Naive B cell (primary cell): Measurements from ENCODE around the gene AMOTL2. TPM values are rescaled to one million over a fixed set of nuclear protein-coding genes. Genes with fewer than 3 reads are reported as not detected.

Experiments used
- ATAC-seq, 2 donors: fragments of 150-1000 bp; cut with Tn5 transposase; 2 replicates each; pipeline ENCODE4 v1.10.0; 2021; ENCODE audit warnings: low read depth in 2 of 2, mild to moderate bottlenecking in 2 of 2, moderate library complexity in 2 of 2
- DNase-seq: peaks from one replicate; pipeline ENCODE4 v3.0.0; 2022
- H3K27ac Mint-ChIP-seq, 6 donors: one replicate each; pipeline ENCODE4 v1.8.0; 2020 to 2022; ENCODE audit warnings: mild to moderate bottlenecking in 6 of 6, mixed read lengths in 6 of 6, moderate library complexity in 5 of 6, inconsistent platforms in 2 of 6
- H3K27me3 Mint-ChIP-seq, 3 donors: one replicate each; pipeline ENCODE4 v1.8.0; 2021 to 2022; ENCODE audit warnings: mixed read lengths in 3 of 3, mild to moderate bottlenecking in 1 of 3
- H3K36me3 Mint-ChIP-seq, 2 donors: one replicate each; pipeline ENCODE4 v1.8.0; 2020 to 2022; ENCODE audit warnings: mixed read lengths in 2 of 2, inconsistent platforms in 1 of 2, mild to moderate bottlenecking in 1 of 2
- H3K4me1 Mint-ChIP-seq, 3 donors: one replicate each; pipeline ENCODE4 v1.8.0; 2020 to 2022; ENCODE audit warnings: mixed read lengths in 3 of 3, inconsistent platforms in 1 of 3, mild to moderate bottlenecking in 1 of 3, moderate library complexity in 1 of 3
- H3K4me3 Mint-ChIP-seq, 8 donors: one replicate each; pipeline ENCODE4 v1.8.0; 2020 to 2022; ENCODE audit warnings: mild to moderate bottlenecking in 8 of 8, mixed read lengths in 8 of 8, moderate library complexity in 8 of 8, inconsistent platforms in 2 of 8
- H3K9me3 Mint-ChIP-seq, 7 donors: one replicate each; pipeline ENCODE4 v1.8.0; 2020 to 2022; ENCODE audit warnings: mixed read lengths in 7 of 7, mild to moderate bottlenecking in 5 of 7, inconsistent platforms in 2 of 7, moderate library complexity in 1 of 7
- polyA plus RNA-seq, 6 donors: library from polyadenylated mRNA; unstranded; fragments of 300-500 nt; fragmentation: Illumina TruSeq; gene quantifications; one replicate each; pipeline ENCODE4 v1.2.3, GENCODE V29; 2021; ENCODE audit warnings: low read depth in 6 of 6

The AMOTL2 gene
- polyA plus RNA-seq, 6 donors from 2014 or later: not detected

DNA sequence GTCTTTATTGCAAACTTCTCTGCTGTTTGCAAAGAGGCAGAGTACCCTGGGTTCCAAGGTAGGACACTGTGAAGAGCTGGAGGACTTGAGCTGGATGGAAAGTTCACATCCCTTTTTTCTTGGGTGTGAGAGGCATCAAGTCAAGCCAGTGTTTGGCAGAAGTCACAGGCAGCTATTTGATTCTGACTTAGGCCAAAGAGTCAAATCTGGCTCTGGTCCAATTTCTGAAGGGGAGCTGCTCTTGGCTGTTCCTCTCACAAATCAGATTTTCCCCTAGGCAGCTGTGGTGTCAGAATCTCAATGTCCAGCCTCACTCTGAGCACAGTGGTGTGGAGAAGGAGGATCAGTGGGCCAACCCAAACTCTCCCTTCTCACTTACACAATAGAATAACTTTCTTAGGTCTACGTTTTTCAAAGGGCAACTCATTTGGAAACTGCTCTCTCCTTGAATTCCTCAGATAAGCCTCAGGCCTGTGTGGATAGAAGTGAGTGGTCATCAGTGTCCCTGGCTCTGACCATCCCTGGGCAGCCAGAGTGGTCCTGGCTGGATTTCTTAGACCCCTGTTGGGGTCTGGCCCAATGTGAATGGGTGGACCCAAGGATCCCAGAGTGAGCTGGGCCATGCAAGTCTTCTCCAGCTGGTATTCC, 18.2 kb upstream of the AMOTL2 start:
- Mint-ChIP-seq H3K27me3 (peaks cover 40 to 71% (median 46%) of the 10 kb centered on the region in 3 donors), H3K4me3 (no peak overlapping the region), H3K27ac (no peak overlapping the region), H3K9me3 (peaks cover 0 to 8% (median 0%) of the 10 kb centered on the region in 7 donors), H3K36me3 (no peaks in the 10 kb centered on the region), H3K4me1 (no peaks in the 10 kb centered on the region)
- ATAC-seq (no peak), DNase-seq (no peak)

- H3K27ac Mint-ChIP-seq: no peak overlapping the region
- H3K36me3 Mint-ChIP-seq: no peaks in the 10 kb centered on the region
- no peak overlapping the region for H3K4me3 Mint-ChIP-seq
- DNase-seq (no peak), ATAC-seq (no peak)
- no peaks in the 10 kb centered on the region for H3K4me1 Mint-ChIP-seq
- H3K27me3 Mint-ChIP-seq: peaks cover 35 to 52% (median 38%) of the 10 kb centered on the region in 3 donors
- H3K9me3 Mint-ChIP-seq: peaks cover 0 to 8% (median 0%) of the 10 kb centered on the region in 7 donors
Measured at GRCh38 chr3:134389865-134390264, 15.6 kb upstream of the AMOTL2 start.

- Mint-ChIP-seq H3K27ac (no peak overlapping the region), H3K27me3 (peaks cover 31 to 47% (median 34%) of the 10 kb centered on the region in 3 donors), H3K36me3 (no peaks in the 10 kb centered on the region), H3K4me1 (no peaks in the 10 kb centered on the region), H3K9me3 (peaks cover 0 to 8% (median 0%) of the 10 kb centered on the region in 7 donors), H3K4me3 (no peak overlapping the region)
- ATAC-seq (no peak), DNase-seq (no peak)
Measured at GRCh38 chr3:134388788-134389485, 14.7 kb upstream of the AMOTL2 start.

- no peak for ATAC-seq
- no peak overlapping the region for H3K27ac Mint-ChIP-seq
- no peak for DNase-seq
- peaks cover 27 to 41% (median 28%) of the 10 kb centered on the region in 3 donors for H3K27me3 Mint-ChIP-seq
- H3K4me3 Mint-ChIP-seq: no peak overlapping the region
- no peaks in the 10 kb centered on the region for H3K36me3 Mint-ChIP-seq
- no peaks in the 10 kb centered on the region for H3K4me1 Mint-ChIP-seq
- peaks cover 0 to 9% (median 0%) of the 10 kb centered on the region in 7 donors for H3K9me3 Mint-ChIP-seq
Measured at GRCh38 chr3:134388292-134388691, 14.0 kb upstream of the AMOTL2 start.

- Mint-ChIP-seq H3K4me1 (no peaks in the 10 kb centered on the region), H3K27ac (no peak overlapping the region), H3K36me3 (no peaks in the 10 kb centered on the region), H3K9me3 (peaks cover 0 to 9% (median 0%) of the 10 kb centered on the region in 7 donors), H3K27me3 (peaks cover 20 to 35% (median 25%) of the 10 kb centered on the region in 3 donors), H3K4me3 (no peak overlapping the region)
- ATAC-seq: no peak
- no peak for DNase-seq
Measured at GRCh38 chr3:134387293-134387692, 13.0 kb upstream of the AMOTL2 start.

DNA sequence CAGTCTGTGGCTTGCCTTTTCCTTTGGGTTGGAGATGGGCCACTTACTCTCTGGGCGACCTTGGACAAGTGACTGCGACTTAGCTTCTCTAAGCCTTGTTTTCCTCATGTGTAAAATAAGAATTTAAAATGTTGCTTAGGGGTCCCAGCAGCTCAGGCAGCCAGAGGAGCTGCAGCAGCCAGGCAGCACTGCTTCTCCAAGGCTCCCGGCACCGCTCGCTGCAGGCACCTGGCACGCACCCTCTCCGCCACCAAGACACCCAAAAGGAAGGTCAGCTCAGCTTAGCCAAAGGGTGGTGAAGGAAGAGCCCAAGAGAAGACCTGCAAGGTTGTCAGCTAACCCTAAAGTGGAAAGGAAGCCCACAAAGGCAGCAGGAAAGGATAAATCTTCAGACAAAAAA, 10.7 kb upstream of the AMOTL2 start:
- ATAC-seq (no peak), DNase-seq (no peak)
- Mint-ChIP-seq H3K27ac (peak overlapping the region in 1 of 6 donors; percentile 40), H3K4me3 (no peak overlapping the region), H3K27me3 (peaks cover 9 to 29% (median 23%) of the 10 kb centered on the region in 3 donors), H3K9me3 (peaks cover 3 to 16% (median 9%) of the 10 kb centered on the region in 7 donors), H3K36me3 (no peaks in the 10 kb centered on the region), H3K4me1 (peaks cover 10 to 13% (median 13%) of the 10 kb centered on the region in 3 donors)

GRCh38 chr3:134381831-134382442, 7.7 kb upstream of the AMOTL2 start:
- DNase-seq (no peak), ATAC-seq (no peak)
- peaks cover 10 to 15% (median 13%) of the 10 kb centered on the region in 3 donors for H3K4me1 Mint-ChIP-seq
- peaks cover 5 to 15% (median 9%) of the 10 kb centered on the region in 7 donors for H3K9me3 Mint-ChIP-seq
- H3K27ac Mint-ChIP-seq: no peak overlapping the region
- no peaks in the 10 kb centered on the region for H3K36me3 Mint-ChIP-seq
- H3K4me3 Mint-ChIP-seq: no peak overlapping the region
- H3K27me3 Mint-ChIP-seq: peaks cover 4 to 28% (median 22%) of the 10 kb centered on the region in 3 donors

DNA sequence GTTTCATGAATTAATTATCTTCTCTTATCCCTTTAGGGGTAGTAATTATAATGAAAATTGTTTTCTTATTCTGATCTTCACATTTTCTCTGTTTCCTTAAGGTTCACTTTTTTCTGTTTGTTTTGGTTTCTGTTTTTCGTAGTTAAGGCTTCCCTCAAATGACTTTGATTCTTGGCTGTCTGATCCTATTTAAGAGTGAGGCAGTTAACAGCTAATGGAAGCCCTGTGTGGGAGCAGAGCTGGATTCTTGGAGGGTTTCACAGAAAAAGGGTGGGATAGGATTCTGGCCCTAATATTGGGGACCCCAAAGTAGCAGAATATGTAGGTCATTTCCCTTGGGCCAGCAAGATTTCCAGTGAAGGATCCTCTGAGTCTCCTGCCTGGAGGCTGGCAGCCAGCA, 6.8 kb upstream of the AMOTL2 start:
- H3K4me1 Mint-ChIP-seq: peaks cover 10 to 15% (median 13%) of the 10 kb centered on the region in 3 donors
- no peak for ATAC-seq
- H3K27me3 Mint-ChIP-seq: peaks cover 0 to 31% (median 30%) of the 10 kb centered on the region in 3 donors
- no peak for DNase-seq
- no peaks in the 10 kb centered on the region for H3K36me3 Mint-ChIP-seq
- H3K4me3 Mint-ChIP-seq: no peak overlapping the region
- H3K27ac Mint-ChIP-seq: peak overlapping the region in 1 of 6 donors; percentile 56
- H3K9me3 Mint-ChIP-seq: peaks cover 5 to 15% (median 9%) of the 10 kb centered on the region in 7 donors

DNA sequence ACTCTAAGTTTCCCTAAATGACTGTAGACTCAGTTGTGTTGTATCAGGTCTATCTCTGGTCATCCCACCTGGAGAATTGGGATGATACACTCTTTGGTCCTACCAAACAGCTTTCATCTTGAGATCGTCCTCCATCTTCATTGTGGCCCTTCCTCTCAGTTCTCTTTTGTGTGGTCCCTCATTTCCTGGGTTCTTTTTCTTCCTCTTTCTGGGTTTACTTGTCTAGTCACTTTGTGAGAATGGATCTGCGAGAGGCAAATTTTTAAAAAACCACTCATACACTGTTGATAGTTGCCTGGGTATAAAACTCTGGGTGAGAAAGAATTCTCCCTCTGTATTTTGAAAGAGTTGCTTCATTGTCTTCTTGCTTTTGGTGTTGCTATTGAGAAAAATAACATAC, 6.0 kb upstream of the AMOTL2 start:
- H3K4me3 Mint-ChIP-seq: no peak overlapping the region
- peaks cover 14 to 18% (median 17%) of the 10 kb centered on the region in 3 donors for H3K4me1 Mint-ChIP-seq
- peaks cover 7 to 15% (median 9%) of the 10 kb centered on the region in 7 donors for H3K9me3 Mint-ChIP-seq
- H3K27me3 Mint-ChIP-seq: peaks cover 4 to 39% (median 38%) of the 10 kb centered on the region in 3 donors
- peak overlapping the region in 1 of 6 donors; percentile 28 for H3K27ac Mint-ChIP-seq
- DNase-seq (no peak), ATAC-seq (no peak)
- H3K36me3 Mint-ChIP-seq: no peaks in the 10 kb centered on the region

GRCh38 chr3:134378818-134379217, 4.6 kb upstream of the AMOTL2 start:
- Mint-ChIP-seq H3K4me3 (no peak overlapping the region), H3K27me3 (peaks cover 9 to 49% (median 43%) of the 10 kb centered on the region in 3 donors), H3K9me3 (peaks cover 7 to 15% (median 9%) of the 10 kb centered on the region in 7 donors), H3K4me1 (peaks cover 22 to 26% (median 26%) of the 10 kb centered on the region in 3 donors), H3K36me3 (no peaks in the 10 kb centered on the region), H3K27ac (no peak overlapping the region)
- DNase-seq (no peak), ATAC-seq (no peak)

DNA sequence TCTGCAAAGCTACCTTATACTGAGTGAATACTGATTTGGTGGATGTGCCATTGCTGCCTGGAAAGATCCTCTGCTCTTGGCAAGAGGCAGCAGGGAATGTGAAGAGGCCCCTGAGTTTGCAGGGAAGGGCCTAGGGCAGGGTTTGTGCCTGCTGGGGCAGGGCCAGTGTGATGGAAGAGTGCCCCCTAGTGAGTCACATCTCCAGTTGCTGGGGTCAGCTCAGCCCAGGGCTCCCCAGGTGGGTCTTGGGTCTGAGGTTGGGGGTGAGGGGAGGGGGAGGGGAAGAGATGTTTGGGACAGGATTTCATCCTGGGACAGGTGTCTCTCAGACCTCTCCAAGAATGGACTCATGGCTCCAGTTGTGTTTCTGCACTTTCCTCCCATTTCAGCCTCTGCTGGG, 4.1 kb upstream of the AMOTL2 start:
- ATAC-seq: no peak
- DNase-seq: no peak
- H3K4me1 Mint-ChIP-seq: peaks cover 22 to 28% (median 26%) of the 10 kb centered on the region in 3 donors
- no peaks in the 10 kb centered on the region for H3K36me3 Mint-ChIP-seq
- H3K27ac Mint-ChIP-seq: no peak overlapping the region
- H3K27me3 Mint-ChIP-seq: peaks cover 9 to 49% (median 47%) of the 10 kb centered on the region in 3 donors
- H3K4me3 Mint-ChIP-seq: no peak overlapping the region
- peaks cover 7 to 15% (median 9%) of the 10 kb centered on the region in 7 donors for H3K9me3 Mint-ChIP-seq

DNA sequence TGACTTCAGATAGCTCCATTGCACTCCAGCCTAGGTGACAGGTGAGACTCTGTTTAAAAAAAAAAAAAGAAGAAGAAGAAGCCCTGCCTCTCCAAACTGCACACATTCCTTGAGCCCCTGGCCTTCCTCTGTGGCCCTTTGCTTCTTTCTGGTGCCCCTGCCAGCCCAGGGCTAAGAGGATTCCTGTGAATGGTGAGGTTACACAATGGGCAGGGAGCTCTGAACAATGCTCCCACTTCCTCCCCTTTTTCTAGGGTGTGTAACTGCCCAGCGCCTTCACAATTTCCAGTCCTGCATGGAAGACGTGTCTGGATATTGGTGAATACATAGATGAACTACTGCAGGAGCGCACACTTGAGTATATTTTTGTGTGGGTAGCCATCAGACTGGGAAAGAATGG, 3.6 kb upstream of the AMOTL2 start:
- no peak for DNase-seq
- no peak overlapping the region for H3K4me3 Mint-ChIP-seq
- no peak for ATAC-seq
- H3K36me3 Mint-ChIP-seq: no peaks in the 10 kb centered on the region
- H3K4me1 Mint-ChIP-seq: peaks cover 22 to 30% (median 26%) of the 10 kb centered on the region in 3 donors
- H3K27me3 Mint-ChIP-seq: peaks cover 14 to 53% (median 52%) of the 10 kb centered on the region in 3 donors
- H3K9me3 Mint-ChIP-seq: peaks cover 7 to 15% (median 9%) of the 10 kb centered on the region in 7 donors
- H3K27ac Mint-ChIP-seq: no peak overlapping the region

- H3K9me3 Mint-ChIP-seq: peaks cover 7 to 15% (median 9%) of the 10 kb centered on the region in 7 donors
- ATAC-seq (no peak), DNase-seq (no peak)
- H3K27ac Mint-ChIP-seq: no peak overlapping the region
- no peak overlapping the region for H3K4me3 Mint-ChIP-seq
- no peaks in the 10 kb centered on the region for H3K36me3 Mint-ChIP-seq
- H3K4me1 Mint-ChIP-seq: peaks cover 22 to 30% (median 26%) of the 10 kb centered on the region in 3 donors
- H3K27me3 Mint-ChIP-seq: peaks cover 22 to 63% (median 61%) of the 10 kb centered on the region in 3 donors
Measured at GRCh38 chr3:134376786-134377426, 2.7 kb upstream of the AMOTL2 start.
